Measurements from ENCODE around the gene INSRR.

Gene INSRR

DNA sequence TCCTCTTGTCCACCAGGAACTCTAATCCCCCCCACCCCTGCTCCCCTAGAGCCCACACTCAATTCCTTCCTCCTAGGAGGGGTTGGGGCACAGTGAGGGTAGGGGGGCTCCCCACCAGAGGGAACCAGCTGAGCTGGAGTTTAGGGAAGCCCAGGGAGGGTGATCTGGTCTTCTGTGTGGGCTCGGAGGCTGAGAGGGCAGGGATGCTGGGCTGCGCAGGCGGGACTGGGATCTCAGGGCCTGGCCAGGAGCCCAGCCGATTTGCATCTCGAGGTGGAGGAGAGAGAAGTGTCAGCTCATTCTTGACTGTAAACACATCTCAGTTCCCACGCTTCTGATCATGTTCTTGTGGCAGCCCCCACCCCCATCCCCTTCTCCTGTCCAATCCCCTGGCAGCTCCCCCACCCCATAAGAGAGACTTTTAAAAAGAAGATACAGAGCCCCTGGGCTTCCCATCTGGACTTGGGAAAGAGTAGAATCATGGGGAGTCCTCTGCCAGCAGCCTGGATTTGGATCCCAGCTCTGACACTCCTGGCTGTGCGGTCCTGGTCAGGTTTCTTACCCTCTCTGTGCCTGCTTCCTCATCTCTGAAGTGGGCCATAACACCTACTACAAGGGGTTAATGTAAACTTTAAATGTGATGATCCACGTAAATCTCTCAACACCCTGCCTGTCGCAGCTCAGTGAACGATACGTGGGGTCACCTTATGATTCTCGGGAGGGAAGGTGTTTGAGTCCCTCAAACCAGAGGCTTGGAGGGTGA lies 41.2 kb upstream of the INSRR start:
- no peaks in the 10 kb centered on the region for H3K9me3 ChIP-seq (ENCODE audit: severe bottlenecking)
- H3K27me3 ChIP-seq (ENCODE audit: insufficient read depth, low read depth, severe bottlenecking), result no peaks in the 10 kb centered on the region
- TF ChIP-seq, protein P1, sequence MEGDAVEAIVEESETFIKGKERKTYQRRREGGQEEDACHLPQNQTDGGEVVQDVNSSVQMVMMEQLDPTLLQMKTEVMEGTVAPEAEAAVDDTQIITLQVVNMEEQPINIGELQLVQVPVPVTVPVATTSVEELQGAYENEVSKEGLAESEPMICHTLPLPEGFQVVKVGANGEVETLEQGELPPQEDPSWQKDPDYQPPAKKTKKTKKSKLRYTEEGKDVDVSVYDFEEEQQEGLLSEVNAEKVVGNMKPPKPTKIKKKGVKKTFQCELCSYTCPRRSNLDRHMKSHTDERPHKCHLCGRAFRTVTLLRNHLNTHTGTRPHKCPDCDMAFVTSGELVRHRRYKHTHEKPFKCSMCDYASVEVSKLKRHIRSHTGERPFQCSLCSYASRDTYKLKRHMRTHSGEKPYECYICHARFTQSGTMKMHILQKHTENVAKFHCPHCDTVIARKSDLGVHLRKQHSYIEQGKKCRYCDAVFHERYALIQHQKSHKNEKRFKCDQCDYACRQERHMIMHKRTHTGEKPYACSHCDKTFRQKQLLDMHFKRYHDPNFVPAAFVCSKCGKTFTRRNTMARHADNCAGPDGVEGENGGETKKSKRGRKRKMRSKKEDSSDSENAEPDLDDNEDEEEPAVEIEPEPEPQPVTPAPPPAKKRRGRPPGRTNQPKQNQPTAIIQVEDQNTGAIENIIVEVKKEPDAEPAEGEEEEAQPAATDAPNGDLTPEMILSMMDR (IDR thresholded peaks at IDR 0.05; ENCODE audit: low read depth, low read length), result no peak
- no peak overlapping the region for H3K27ac ChIP-seq
- no peak for DNase-seq
- H3K4me3 ChIP-seq (ENCODE audit: low read depth, low read length), result no peak overlapping the region
- H3K36me3 ChIP-seq, result no peaks in the 10 kb centered on the region

DNA sequence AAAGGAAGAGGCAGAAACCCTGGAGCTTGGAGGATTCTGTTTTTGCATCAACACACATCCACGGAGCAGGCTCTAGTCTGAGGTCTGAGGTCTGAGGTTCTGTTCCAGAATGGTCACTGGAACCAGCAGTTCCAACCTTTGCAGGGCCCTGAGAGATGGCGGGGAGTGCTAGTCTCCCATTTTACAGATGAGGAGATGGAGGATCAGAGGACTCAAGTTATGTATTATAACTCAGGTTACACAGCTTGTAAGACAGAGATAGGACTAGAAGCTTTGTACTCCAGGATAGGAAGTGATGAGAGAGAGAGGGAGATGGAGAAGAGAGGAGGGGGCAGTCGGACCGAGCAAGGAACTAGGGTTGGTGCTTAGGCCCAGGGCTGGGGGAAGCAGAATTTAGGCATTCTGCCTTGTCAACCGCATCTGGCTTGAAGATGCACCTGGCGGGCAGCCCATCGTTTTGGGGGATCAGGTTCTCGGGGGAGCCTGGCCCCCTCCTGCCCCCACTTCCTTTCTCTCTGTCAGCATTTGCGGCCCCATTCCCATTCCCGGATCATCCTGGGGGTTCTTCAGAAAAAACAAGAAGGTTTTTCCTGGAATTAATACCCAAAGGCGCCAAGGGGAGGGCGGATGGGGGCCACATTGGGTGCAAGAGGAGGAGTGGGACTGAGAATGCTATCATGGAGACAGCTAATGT lies 40.2 kb upstream of the INSRR start:
- Histone ChIP-seq H3K27ac (no peak overlapping the region), H3K9me3 (ENCODE audit: severe bottlenecking) (no peaks in the 10 kb centered on the region), H3K27me3 (ENCODE audit: insufficient read depth, low read depth, severe bottlenecking) (no peaks in the 10 kb centered on the region), H3K4me3 (ENCODE audit: low read depth, low read length) (no peak overlapping the region), H3K36me3 (no peaks in the 10 kb centered on the region)
- TF ChIP-seq, protein P1 (IDR thresholded peaks at IDR 0.05; ENCODE audit: low read depth, low read length), result no peak
- no peak for DNase-seq

DNA sequence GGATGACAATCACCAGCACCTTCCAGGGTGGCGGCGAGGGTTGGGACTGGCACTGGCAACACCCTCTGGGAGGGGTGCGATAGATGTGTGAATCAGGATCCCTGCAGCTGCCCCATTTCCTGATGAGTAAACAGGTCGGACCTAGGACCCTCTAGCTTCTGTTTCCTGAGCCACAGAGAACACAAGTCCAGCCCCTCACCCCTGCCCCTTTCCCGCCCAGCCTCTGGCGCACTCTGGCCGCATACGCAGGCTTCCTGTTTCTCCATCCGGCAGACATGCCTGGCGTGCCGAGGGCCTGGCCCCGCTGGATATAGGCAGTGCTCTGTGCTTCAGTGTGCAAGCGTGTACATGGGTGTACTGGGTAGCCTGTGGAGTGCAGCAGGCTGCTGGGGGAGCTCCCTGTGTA lies 39.2 kb upstream of the INSRR start:
- no peak for DNase-seq
- H3K36me3 ChIP-seq, result no peaks in the 10 kb centered on the region
- no peaks in the 10 kb centered on the region for H3K27me3 ChIP-seq (ENCODE audit: insufficient read depth, low read depth, severe bottlenecking)
- H3K4me3 ChIP-seq (ENCODE audit: low read depth, low read length), result no peak overlapping the region
- TF ChIP-seq, protein P1 (IDR thresholded peaks at IDR 0.05; ENCODE audit: low read depth, low read length), result no peak
- no peak overlapping the region for H3K27ac ChIP-seq
- no peaks in the 10 kb centered on the region for H3K9me3 ChIP-seq (ENCODE audit: severe bottlenecking)

DNA sequence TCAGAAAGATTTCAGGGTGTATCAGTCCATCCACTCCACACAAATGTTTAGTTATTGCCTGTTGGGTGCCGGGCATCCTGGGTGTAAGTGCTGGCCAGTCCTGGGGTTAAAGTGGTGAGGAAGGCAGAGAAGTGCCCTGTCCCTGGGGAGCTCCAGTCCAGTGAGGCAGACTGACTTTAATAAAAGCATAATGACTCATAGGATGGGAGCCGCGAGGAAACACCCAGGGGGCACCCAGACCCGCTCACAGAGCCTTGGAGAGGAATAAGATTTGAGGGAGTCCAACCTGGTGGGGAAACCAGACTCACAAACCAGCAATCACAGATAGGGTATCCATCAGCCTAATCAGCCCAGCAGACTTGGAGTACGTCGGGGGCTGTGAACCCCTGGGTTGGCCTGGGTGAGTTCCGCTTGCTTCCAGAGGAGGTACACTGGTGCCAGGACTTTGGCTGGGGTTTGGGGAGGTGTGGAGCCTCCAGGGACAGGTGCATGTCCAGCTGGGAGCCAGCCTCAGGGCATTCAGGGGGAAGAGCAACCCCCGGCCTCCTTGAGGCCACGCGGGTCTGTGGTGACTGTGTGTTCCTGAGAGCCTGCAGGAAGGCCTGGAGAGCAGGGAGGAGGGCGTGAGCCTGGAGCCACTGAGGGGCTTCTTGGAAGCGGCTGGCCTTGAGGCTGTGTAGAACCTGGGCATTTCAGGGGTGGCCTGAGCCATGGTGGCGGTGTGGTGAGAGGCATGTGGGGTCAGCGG lies 38.3 kb upstream of the INSRR start:
- Histone ChIP-seq H3K27ac (no peak overlapping the region), H3K4me3 (ENCODE audit: low read depth, low read length) (no peak overlapping the region), H3K27me3 (ENCODE audit: insufficient read depth, low read depth, severe bottlenecking) (no peaks in the 10 kb centered on the region), H3K9me3 (ENCODE audit: severe bottlenecking) (no peaks in the 10 kb centered on the region), H3K36me3 (no peaks in the 10 kb centered on the region)
- no peak for DNase-seq
- TF ChIP-seq, protein P1 (IDR thresholded peaks at IDR 0.05; ENCODE audit: low read depth, low read length), result no peak

DNA sequence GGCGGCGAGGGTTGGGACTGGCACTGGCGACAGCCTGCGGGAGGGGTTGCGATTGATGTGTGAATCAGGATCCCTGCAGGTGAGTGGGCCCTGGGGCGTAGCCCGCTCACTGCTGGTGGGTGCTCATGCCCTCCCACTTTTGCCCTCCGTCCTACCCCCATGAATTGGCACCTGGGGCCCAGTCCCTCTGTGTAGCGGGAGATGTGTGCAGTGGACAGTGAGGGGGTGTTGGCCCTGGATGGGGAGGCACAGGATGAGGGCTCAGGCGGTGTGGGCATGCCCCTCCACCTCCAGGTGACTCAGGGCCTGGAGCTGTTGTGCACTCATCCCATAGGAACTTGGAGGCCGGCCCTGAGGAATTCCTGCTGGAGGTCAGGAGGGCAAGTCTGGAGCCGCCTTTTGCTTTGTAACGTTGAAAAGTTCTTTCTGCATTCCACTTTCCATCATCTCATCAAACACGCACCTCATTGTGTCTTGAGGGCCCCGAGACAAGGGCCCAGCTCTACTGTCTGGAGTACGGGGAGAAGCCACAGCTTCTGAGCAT lies 37.6 kb upstream of the INSRR start:
- no peaks in the 10 kb centered on the region for H3K9me3 ChIP-seq (ENCODE audit: severe bottlenecking)
- TF ChIP-seq, protein P1 (IDR thresholded peaks at IDR 0.05; ENCODE audit: low read depth, low read length), result no peak
- no peak overlapping the region for H3K27ac ChIP-seq
- H3K27me3 ChIP-seq (ENCODE audit: insufficient read depth, low read depth, severe bottlenecking), result no peaks in the 10 kb centered on the region
- no peaks in the 10 kb centered on the region for H3K36me3 ChIP-seq
- H3K4me3 ChIP-seq (ENCODE audit: low read depth, low read length), result no peak overlapping the region
- no peak for DNase-seq
